ENCODE measurements around the gene LPAR6.
"Not testable (repeated sequence)": the region's sequence is repeated elsewhere in the genome, so short reads cannot be mapped to it uniquely, and the experiment has no call there.

The LPAR6 gene

GRCh38 chr13:48412881-48413351, at the start of gene LPAR6:
LPAR6 (minus strand) TSS chr13:48413113; CDS start chr13:48412423, 690 bp downstream.
- peak; percentile 29 for DNase-seq (ENCODE audit: low spot score)

- DNase-seq (ENCODE audit: low spot score), result no peak
These were observed 44.8 kb upstream of the LPAR6 start for GRCh38 chr13:48457578-48458242.

GRCh38 chr13:48456546-48456945, 43.6 kb upstream of the LPAR6 start:
- no peak for DNase-seq (ENCODE audit: low spot score)

GRCh38 chr13:48451196-48451595, 38.3 kb upstream of the LPAR6 start:
- DNase-seq (ENCODE audit: low spot score), result not testable (repeated sequence)

- no peak for DNase-seq (ENCODE audit: low spot score)
These were observed 36.7 kb upstream of the LPAR6 start for GRCh38 chr13:48449656-48450055.

GRCh38 chr13:48448959-48449614, 36.2 kb upstream of the LPAR6 start:
- peak; percentile 23 for DNase-seq (ENCODE audit: low spot score)

- no peak for DNase-seq (ENCODE audit: low spot score)
These were observed 35.5 kb upstream of the LPAR6 start for GRCh38 chr13:48448285-48448958.

GRCh38 chr13:48446464-48446863, 33.6 kb upstream of the LPAR6 start:
- peak; percentile 43 for DNase-seq (ENCODE audit: low spot score)

- no peak for DNase-seq (ENCODE audit: low spot score)
These were observed 30.7 kb upstream of the LPAR6 start for GRCh38 chr13:48443442-48444208.

- DNase-seq (ENCODE audit: low spot score), result peak; percentile 23
These were observed 24.5 kb upstream of the LPAR6 start for GRCh38 chr13:48437371-48437770.

GRCh38 chr13:48436661-48437288, 23.9 kb upstream of the LPAR6 start:
- DNase-seq (ENCODE audit: low spot score), result no peak

- no peak for DNase-seq (ENCODE audit: low spot score)
These were observed 21.3 kb upstream of the LPAR6 start for GRCh38 chr13:48434200-48434599.

- DNase-seq (ENCODE audit: low spot score), result peak; percentile 35
These were observed 19.2 kb upstream of the LPAR6 start for GRCh38 chr13:48431987-48432615.

GRCh38 chr13:48431431-48431830, 18.5 kb upstream of the LPAR6 start:
- DNase-seq (ENCODE audit: low spot score), result peak; percentile 10

GRCh38 chr13:48429886-48430285, 17.0 kb upstream of the LPAR6 start:
- DNase-seq (ENCODE audit: low spot score), result no peak

GRCh38 chr13:48429036-48429435, 16.1 kb upstream of the LPAR6 start:
- no peak for DNase-seq (ENCODE audit: low spot score)

GRCh38 chr13:48426755-48427298, 13.9 kb upstream of the LPAR6 start:
- not testable (repeated sequence) for DNase-seq (ENCODE audit: low spot score)

- DNase-seq (ENCODE audit: low spot score), result no peak
These were observed 13.1 kb upstream of the LPAR6 start for GRCh38 chr13:48426052-48426451.

GRCh38 chr13:48424212-48424611, 11.3 kb upstream of the LPAR6 start:
- no peak for DNase-seq (ENCODE audit: low spot score)

- not testable (repeated sequence) for DNase-seq (ENCODE audit: low spot score)
These were observed 9.1 kb upstream of the LPAR6 start for GRCh38 chr13:48422003-48422402.

GRCh38 chr13:48415516-48415915, 2.6 kb upstream of the LPAR6 start:
- no peak for DNase-seq (ENCODE audit: low spot score)

All from AG20443 (cell line).